BE2C (cell line): Measurements from ENCODE around the gene IL12RB1.
"Not testable (repeated sequence)": the region's sequence is repeated elsewhere in the genome, so short reads cannot be mapped to it uniquely, and the experiment has no call there.

Experiments used
- DNase-seq: peaks from one replicate; pipeline ENCODE4 v3.0.0-alpha.2; 2020
- H3K27me3 ChIP-seq: fragments of 250-450 bp; sonication (Bioruptor Pico); 2 replicates; pipeline ENCODE4 v1.5.1; 2020; ENCODE audit warnings: mild to moderate bottlenecking
- H3K36me3 ChIP-seq: fragments of 250-450 bp; sonication (Bioruptor Pico); 2 replicates; pipeline ENCODE4 v1.5.1; 2020; ENCODE audit warnings: mild to moderate bottlenecking
- H3K4me1 ChIP-seq: fragments of 250-450 bp; sonication (Bioruptor Pico); 2 replicates; pipeline ENCODE4 v1.5.1; 2020
- H3K4me3 ChIP-seq: 2 replicates; pipeline ENCODE4 v1.5.1; 2011; ENCODE audit warnings: low read depth, low read length
- H3K9me3 ChIP-seq: fragments of 250-450 bp; sonication (Bioruptor Pico); 2 replicates; pipeline ENCODE4 v1.5.1; 2020
- CTCF ChIP-seq: IDR thresholded peaks from 2 replicates; pipeline ENCODE4 v1.5.1; 2012; ENCODE audit warnings: mild to moderate bottlenecking, low read depth, low read length

IL12RB1 gene

GRCh38 chr19:18045307-18046050, 41.3 kb downstream of the IL12RB1 start:
- DNase-seq = no peak
- no peak overlapping the region for H3K4me3 ChIP-seq
- H3K27me3 ChIP-seq = peaks cover 2% of the 10 kb centered on the region
- no peak for TF ChIP-seq CTCF
- H3K4me1 ChIP-seq = no peaks in the 10 kb centered on the region
- H3K36me3 ChIP-seq = no peaks in the 10 kb centered on the region
- H3K9me3 ChIP-seq = no peaks in the 10 kb centered on the region; the same call in 1 of the 2 replicates

- DNase-seq = no peak
- no peaks in the 10 kb centered on the region for H3K36me3 ChIP-seq
These were observed 41.9 kb downstream of the IL12RB1 start for GRCh38 chr19:18044825-18045304.

GRCh38 chr19:18043676-18044075, 43.1 kb downstream of the IL12RB1 start:
- no peak overlapping the region for H3K4me3 ChIP-seq
- DNase-seq = no peak
- TF ChIP-seq CTCF = no peak
- peaks cover 2% of the 10 kb centered on the region; the same call in 1 of the 2 replicates for H3K27me3 ChIP-seq
- no peaks in the 10 kb centered on the region; the same call in 1 of the 2 replicates for H3K9me3 ChIP-seq
- no peaks in the 10 kb centered on the region for H3K36me3 ChIP-seq
- H3K4me1 ChIP-seq = no peaks in the 10 kb centered on the region

More at GRCh38 chr19:18044825-18045304, 41.9 kb downstream of the IL12RB1 start:
- Histone ChIP-seq H3K9me3 (no peaks in the 10 kb centered on the region; the same call in 1 of the 2 replicates), H3K27me3 (peaks cover 2% of the 10 kb centered on the region), H3K4me3 (no peak overlapping the region), H3K4me1 (no peaks in the 10 kb centered on the region)
- TF ChIP-seq CTCF = no peak

- Histone ChIP-seq H3K9me3 (no peaks in the 10 kb centered on the region; the same call in 1 of the 2 replicates), H3K4me1 (no peaks in the 10 kb centered on the region), H3K36me3 (no peaks in the 10 kb centered on the region), H3K4me3 (no peak overlapping the region), H3K27me3 (peaks cover 2% of the 10 kb centered on the region; the same call in 1 of the 2 replicates)
- no peak for DNase-seq
- no peak for TF ChIP-seq CTCF
These were observed 45.7 kb downstream of the IL12RB1 start for GRCh38 chr19:18041054-18041453.

- not testable (repeated sequence) for H3K4me3 ChIP-seq, DNase-seq, H3K27me3 ChIP-seq, H3K36me3 ChIP-seq, H3K9me3 ChIP-seq, H3K4me1 ChIP-seq
These were observed 54.6 kb downstream of the IL12RB1 start for GRCh38 chr19:18032102-18032501.

GRCh38 chr19:18031401-18031800, 55.3 kb downstream of the IL12RB1 start:
- H3K9me3 ChIP-seq, DNase-seq, H3K27me3 ChIP-seq, H3K36me3 ChIP-seq, H3K4me1 ChIP-seq, H3K4me3 ChIP-seq: not testable (repeated sequence)

GRCh38 chr19:18029617-18030338, 57.0 kb downstream of the IL12RB1 start:
- no peak for TF ChIP-seq CTCF
- Histone ChIP-seq H3K27me3 (no peaks in the 10 kb centered on the region), H3K4me1 (no peaks in the 10 kb centered on the region), H3K4me3 (no peak overlapping the region), H3K9me3 (no peaks in the 10 kb centered on the region), H3K36me3 (no peaks in the 10 kb centered on the region)
- DNase-seq = peak; percentile 85
